Activated T-helper 17 cell treated with anti-CD3 and anti-CD28 coated beads, Interleukin-2, amount 50 U/mL, for 72 hours (primary cell): Measurements from ENCODE around the gene CDK5. TPM values are rescaled to one million over a fixed set of nuclear protein-coding genes. Genes with fewer than 3 reads are reported as not detected.
A peak's percentile ranks its signal among the peaks of the same experiment; 100 is the strongest.

ENCODE experiments used
- ATAC-seq: fragments of 150-1000 bp; cut with Tn5 transposase; replicated peaks from 2 replicates; pipeline ENCODE4 v1.10.0; 2021; ENCODE audit warnings: mild to moderate bottlenecking, moderate library complexity
- H3K27ac Mint-ChIP-seq: one replicate; pipeline ENCODE4 v1.8.0; 2022; ENCODE audit warnings: mixed read lengths
- H3K27me3 Mint-ChIP-seq: one replicate; pipeline ENCODE4 v1.8.0; 2022; ENCODE audit warnings: mixed read lengths
- H3K36me3 Mint-ChIP-seq: one replicate; pipeline ENCODE4 v1.8.0; 2022; ENCODE audit warnings: low read depth, mild to moderate bottlenecking, mixed read lengths
- H3K4me1 Mint-ChIP-seq: one replicate; pipeline ENCODE4 v1.8.0; 2022; ENCODE audit warnings: mixed read lengths
- H3K4me3 Mint-ChIP-seq: one replicate; pipeline ENCODE4 v1.8.0; 2022; ENCODE audit warnings: mild to moderate bottlenecking, mixed read lengths
- H3K9me3 Mint-ChIP-seq: one replicate; pipeline ENCODE4 v1.8.0; 2022; ENCODE audit warnings: mixed read lengths
- total RNA-seq, 2 donors: library from RNA; stranded (reverse); gene quantifications; one replicate each; pipeline ENCODE4 v1.2.3, GENCODE V29; 2022

Gene CDK5
- total RNA-seq, 2 donors from 2014 or later = 9.0 to 23.4 TPM

GRCh38 chr7:151081170-151082101, 23.7 kb upstream of the CDK5 start:
- Mint-ChIP-seq H3K4me3 (peak overlapping the region; percentile 94), H3K36me3 (peaks cover 41% of the 10 kb centered on the region), H3K9me3 (no peaks in the 10 kb centered on the region), H3K27ac (peak overlapping the region; percentile 38), H3K27me3 (no peaks in the 10 kb centered on the region), H3K4me1 (peaks cover 15% of the 10 kb centered on the region)
- ATAC-seq = no peak

- Mint-ChIP-seq H3K4me1 (peaks cover 15% of the 10 kb centered on the region), H3K27ac (peak within 1 kb of the TSS; percentile 90), H3K27me3 (no peaks in the 10 kb centered on the region), H3K4me3 (peak within 1 kb of the TSS; percentile 94), H3K9me3 (no peaks in the 10 kb centered on the region), H3K36me3 (peaks cover 48% of the 10 kb centered on the region)
- peak; percentile 88 for ATAC-seq
Observed at GRCh38 chr7:151080522-151081169, 22.9 kb upstream of the CDK5 start, which contains the start of gene FASTK. Gene FASTK, minus strand, starts transcription at chr7:151080809. Its CDS starts 43 bp downstream, at chr7:151080766.

- Mint-ChIP-seq H3K4me3 (peak overlapping the region; percentile 87), H3K27ac (peak overlapping the region; percentile 90), H3K4me1 (peaks cover 11% of the 10 kb centered on the region), H3K9me3 (no peaks in the 10 kb centered on the region), H3K36me3 (peaks cover 54% of the 10 kb centered on the region), H3K27me3 (no peaks in the 10 kb centered on the region)
- ATAC-seq = peak; percentile 10
Observed at GRCh38 chr7:151080067-151080521, 22.4 kb upstream of the CDK5 start.

- Mint-ChIP-seq H3K9me3 (no peaks in the 10 kb centered on the region), H3K4me1 (peaks cover 6% of the 10 kb centered on the region), H3K4me3 (peak overlapping the region; percentile 87), H3K36me3 (peaks cover 61% of the 10 kb centered on the region), H3K27me3 (no peaks in the 10 kb centered on the region), H3K27ac (peak overlapping the region; percentile 90)
- ATAC-seq = no peak
Observed at GRCh38 chr7:151079199-151079910, 21.7 kb upstream of the CDK5 start.

- H3K4me3 Mint-ChIP-seq = peak overlapping the region; percentile 87
- peaks cover 6% of the 10 kb centered on the region for H3K4me1 Mint-ChIP-seq
- ATAC-seq = no peak
Observed at GRCh38 chr7:151078233-151079040, 20.7 kb upstream of the CDK5 start.

GRCh38 chr7:151077705-151078232, 20.1 kb upstream of the CDK5 start:
- Mint-ChIP-seq H3K27ac (peak overlapping the region; percentile 10), H3K9me3 (no peaks in the 10 kb centered on the region), H3K4me1 (peaks cover 3% of the 10 kb centered on the region), H3K36me3 (peaks cover 68% of the 10 kb centered on the region), H3K4me3 (peak overlapping the region; percentile 87), H3K27me3 (no peaks in the 10 kb centered on the region)
- ATAC-seq = no peak

More at GRCh38 chr7:151078233-151079040, 20.7 kb upstream of the CDK5 start:
- peak overlapping the region; percentile 90 for H3K27ac Mint-ChIP-seq
- H3K9me3 Mint-ChIP-seq = no peaks in the 10 kb centered on the region
- no peaks in the 10 kb centered on the region for H3K27me3 Mint-ChIP-seq
- H3K36me3 Mint-ChIP-seq = peaks cover 71% of the 10 kb centered on the region

- Mint-ChIP-seq H3K9me3 (no peaks in the 10 kb centered on the region), H3K36me3 (peaks cover 67% of the 10 kb centered on the region), H3K4me3 (no peak overlapping the region), H3K4me1 (no peaks in the 10 kb centered on the region), H3K27me3 (no peaks in the 10 kb centered on the region), H3K27ac (no peak overlapping the region)
- ATAC-seq = no peak
Observed at GRCh38 chr7:151076863-151077704, 19.4 kb upstream of the CDK5 start.

GRCh38 chr7:151075978-151076426, 18.3 kb upstream of the CDK5 start:
- no peak for ATAC-seq
- Mint-ChIP-seq H3K27me3 (no peaks in the 10 kb centered on the region), H3K4me1 (no peaks in the 10 kb centered on the region), H3K9me3 (no peaks in the 10 kb centered on the region), H3K27ac (no peak overlapping the region), H3K4me3 (no peak overlapping the region), H3K36me3 (peaks cover 69% of the 10 kb centered on the region)

GRCh38 chr7:151075662-151075971, 17.9 kb upstream of the CDK5 start:
- ATAC-seq = no peak
- Mint-ChIP-seq H3K36me3 (peaks cover 70% of the 10 kb centered on the region), H3K4me3 (no peak overlapping the region), H3K9me3 (no peaks in the 10 kb centered on the region), H3K27me3 (no peaks in the 10 kb centered on the region), H3K4me1 (no peaks in the 10 kb centered on the region), H3K27ac (no peak overlapping the region)

- Mint-ChIP-seq H3K36me3 (peaks cover 67% of the 10 kb centered on the region), H3K4me3 (no peak overlapping the region), H3K4me1 (no peaks in the 10 kb centered on the region), H3K27me3 (no peaks in the 10 kb centered on the region), H3K27ac (no peak overlapping the region), H3K9me3 (no peaks in the 10 kb centered on the region)
- ATAC-seq = no peak
Observed at GRCh38 chr7:151074817-151075661, 17.3 kb upstream of the CDK5 start.

GRCh38 chr7:151073990-151074389, 16.3 kb upstream of the CDK5 start:
- peak; percentile 17 for ATAC-seq

More at GRCh38 chr7:151073990-151074389, 16.3 kb upstream of the CDK5 start:
- Mint-ChIP-seq H3K27me3 (no peaks in the 10 kb centered on the region), H3K36me3 (peaks cover 63% of the 10 kb centered on the region), H3K4me1 (no peaks in the 10 kb centered on the region), H3K9me3 (no peaks in the 10 kb centered on the region), H3K4me3 (no peak overlapping the region), H3K27ac (no peak overlapping the region)
